ENCODE results near the gene PLCL1. TPM values are rescaled to one million over a fixed set of nuclear protein-coding genes. Genes with fewer than 3 reads are reported as not detected.

PLCL1 gene
- total RNA-seq, 3 donors from 2014 or later, result 6.6 to 11.3 (median 11.1) TPM

- no peak for TF ChIP-seq POLR2AphosphoS5 (IDR thresholded peaks at IDR 0.05)
- no peak for TF ChIP-seq POLR2A (IDR thresholded peaks at IDR 0.05)
- intact Hi-C loops (cut with DNase I; ENCODE audit: low total_unique reads), result no loop called here
Measured at GRCh38 chr2:198053776-198054175, 249.4 kb downstream of the PLCL1 start.

GRCh38 chr2:198054299-198054698 is 249.9 kb downstream of the PLCL1 start:
- H3K4me3 ChIP-seq, result no peak overlapping the region
- intact Hi-C loops (cut with DNase I; ENCODE audit: low total_unique reads), result no loop called here
- peak in 1 of 2 donors; percentile 19 for DNase-seq (ENCODE audit: low spot score in 2 of 2)

More at GRCh38 chr2:198053776-198054175, 249.4 kb downstream of the PLCL1 start:
- Histone ChIP-seq H3K4me3 (no peak overlapping the region), H3K36me3 (no peaks in the 10 kb centered on the region), H3K4me1 (no peaks in the 10 kb centered on the region), H3K9me3 (no peaks in the 10 kb centered on the region), H3K27me3 (no peaks in the 10 kb centered on the region), H3K27ac (no peak overlapping the region)
- DNase-seq (ENCODE audit: low spot score in 2 of 2), result no peak

GRCh38 chr2:198055716-198056115 is 251.3 kb downstream of the PLCL1 start:
- intact Hi-C loops (cut with DNase I; ENCODE audit: low total_unique reads), result no loop called here
- H3K9me3 ChIP-seq, result no peaks in the 10 kb centered on the region
- H3K27me3 ChIP-seq, result no peaks in the 10 kb centered on the region
- no peaks in the 10 kb centered on the region for H3K36me3 ChIP-seq
- no peak for DNase-seq (ENCODE audit: low spot score in 2 of 2)
- H3K4me3 ChIP-seq, result no peak overlapping the region
- TF ChIP-seq CTCF (IDR thresholded peaks at IDR 0.05) (no peak), POLR2A (IDR thresholded peaks at IDR 0.05) (no peak), POLR2AphosphoS5 (IDR thresholded peaks at IDR 0.05) (no peak)
- no peak overlapping the region for H3K27ac ChIP-seq
- H3K4me1 ChIP-seq, result no peaks in the 10 kb centered on the region

More at GRCh38 chr2:198054299-198054698, 249.9 kb downstream of the PLCL1 start:
- Histone ChIP-seq H3K36me3 (no peaks in the 10 kb centered on the region), H3K27me3 (no peaks in the 10 kb centered on the region), H3K9me3 (no peaks in the 10 kb centered on the region), H3K4me1 (no peaks in the 10 kb centered on the region), H3K27ac (no peak overlapping the region)
- TF ChIP-seq POLR2A (IDR thresholded peaks at IDR 0.05) (no peak), CTCF (IDR thresholded peaks at IDR 0.05) (peak in 1 of 3 donors; percentile 19), POLR2AphosphoS5 (IDR thresholded peaks at IDR 0.05) (no peak)

GRCh38 chr2:198056836-198057235 is 252.4 kb downstream of the PLCL1 start:
- H3K27me3 ChIP-seq, result no peaks in the 10 kb centered on the region
- H3K9me3 ChIP-seq, result no peaks in the 10 kb centered on the region
- intact Hi-C loops (cut with DNase I; ENCODE audit: low total_unique reads), result no loop called here
- H3K36me3 ChIP-seq, result no peaks in the 10 kb centered on the region
- H3K4me1 ChIP-seq, result no peaks in the 10 kb centered on the region
- TF ChIP-seq CTCF (IDR thresholded peaks at IDR 0.05), result no peak
- TF ChIP-seq POLR2AphosphoS5 (IDR thresholded peaks at IDR 0.05), result no peak
- TF ChIP-seq POLR2A (IDR thresholded peaks at IDR 0.05), result no peak
- no peak overlapping the region for H3K27ac ChIP-seq
- H3K4me3 ChIP-seq, result no peak overlapping the region
- no peak for DNase-seq (ENCODE audit: low spot score in 2 of 2)

- Histone ChIP-seq H3K9me3 (no peaks in the 10 kb centered on the region), H3K27ac (no peak overlapping the region), H3K4me3 (no peak overlapping the region), H3K36me3 (no peaks in the 10 kb centered on the region), H3K4me1 (no peaks in the 10 kb centered on the region), H3K27me3 (no peaks in the 10 kb centered on the region)
- no peak for DNase-seq (ENCODE audit: low spot score in 2 of 2)
- intact Hi-C loops (cut with DNase I; ENCODE audit: low total_unique reads), result no loop called here
- no peak for TF ChIP-seq CTCF (IDR thresholded peaks at IDR 0.05)
- no peak for TF ChIP-seq POLR2A (IDR thresholded peaks at IDR 0.05)
- TF ChIP-seq POLR2AphosphoS5 (IDR thresholded peaks at IDR 0.05), result no peak
Measured at GRCh38 chr2:198059800-198060199, 255.4 kb downstream of the PLCL1 start.

GRCh38 chr2:198060277-198060676 is 255.9 kb downstream of the PLCL1 start:
- intact Hi-C loops (cut with DNase I; ENCODE audit: low total_unique reads), result no loop called here
- Histone ChIP-seq H3K9me3 (no peaks in the 10 kb centered on the region), H3K4me3 (no peak overlapping the region), H3K27ac (no peak overlapping the region), H3K36me3 (no peaks in the 10 kb centered on the region), H3K27me3 (no peaks in the 10 kb centered on the region), H3K4me1 (no peaks in the 10 kb centered on the region)
- DNase-seq (ENCODE audit: low spot score in 2 of 2), result no peak
- TF ChIP-seq CTCF (IDR thresholded peaks at IDR 0.05), result no peak
- no peak for TF ChIP-seq POLR2AphosphoS5 (IDR thresholded peaks at IDR 0.05)
- TF ChIP-seq POLR2A (IDR thresholded peaks at IDR 0.05), result no peak

All from breast epithelium (tissue), 4 donors.